ENCODE measurements around the gene KLRC3.

GRCh38 chr12:10398168-10398567 is 22.2 kb downstream of the KLRC3 start:
- TF ChIP-seq POLR2AphosphoS5 (IDR thresholded peaks at IDR 0.05; ENCODE audit: low read depth, low read length) (no peak), TAF1 (IDR thresholded peaks at IDR 0.05; ENCODE audit: borderline replicate concordance, insufficient read depth, low read length) (no peak), REST (IDR thresholded peaks at IDR 0.05; ENCODE audit: insufficient read depth in 1 of 2, low read depth in 2 of 2, low read length in 2 of 2) (no peak), SIN3A (IDR thresholded peaks at IDR 0.05; ENCODE audit: borderline replicate concordance, insufficient read depth, low read length) (no peak), FOXP2 (optimal IDR thresholded peaks at IDR 0.05; ENCODE audit: borderline replicate concordance, extremely low read depth, extremely low read length, insufficient read depth) (no peak)
